Measurements from ENCODE around the gene NOS1.

DNA sequence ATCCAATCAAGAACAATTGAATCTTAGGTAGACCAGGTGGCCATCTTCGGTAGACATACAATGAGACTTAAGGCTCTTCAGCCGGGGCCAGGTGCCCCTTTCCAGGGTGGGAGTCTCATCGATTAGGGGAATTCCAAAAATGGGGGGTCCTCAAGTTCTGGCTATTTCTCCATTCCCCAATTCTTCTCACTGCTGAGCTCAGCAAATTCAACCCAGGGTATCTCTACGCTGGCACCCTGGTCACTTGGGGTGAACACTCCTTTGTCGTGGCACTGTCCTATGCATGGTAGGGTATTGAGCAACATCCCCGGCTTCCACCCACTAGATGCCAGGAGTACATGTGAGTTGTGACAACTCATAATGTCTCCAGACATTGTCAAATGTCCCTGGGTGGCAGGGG, 136.2 kb downstream of the NOS1 start:
- TF ChIP-seq, protein P1, sequence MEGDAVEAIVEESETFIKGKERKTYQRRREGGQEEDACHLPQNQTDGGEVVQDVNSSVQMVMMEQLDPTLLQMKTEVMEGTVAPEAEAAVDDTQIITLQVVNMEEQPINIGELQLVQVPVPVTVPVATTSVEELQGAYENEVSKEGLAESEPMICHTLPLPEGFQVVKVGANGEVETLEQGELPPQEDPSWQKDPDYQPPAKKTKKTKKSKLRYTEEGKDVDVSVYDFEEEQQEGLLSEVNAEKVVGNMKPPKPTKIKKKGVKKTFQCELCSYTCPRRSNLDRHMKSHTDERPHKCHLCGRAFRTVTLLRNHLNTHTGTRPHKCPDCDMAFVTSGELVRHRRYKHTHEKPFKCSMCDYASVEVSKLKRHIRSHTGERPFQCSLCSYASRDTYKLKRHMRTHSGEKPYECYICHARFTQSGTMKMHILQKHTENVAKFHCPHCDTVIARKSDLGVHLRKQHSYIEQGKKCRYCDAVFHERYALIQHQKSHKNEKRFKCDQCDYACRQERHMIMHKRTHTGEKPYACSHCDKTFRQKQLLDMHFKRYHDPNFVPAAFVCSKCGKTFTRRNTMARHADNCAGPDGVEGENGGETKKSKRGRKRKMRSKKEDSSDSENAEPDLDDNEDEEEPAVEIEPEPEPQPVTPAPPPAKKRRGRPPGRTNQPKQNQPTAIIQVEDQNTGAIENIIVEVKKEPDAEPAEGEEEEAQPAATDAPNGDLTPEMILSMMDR (IDR thresholded peaks at IDR 0.05): no peak
- TF ChIP-seq POLR2A (IDR thresholded peaks at IDR 0.05): no peak
